Astrocyte of the hippocampus (primary cell): Measurements from ENCODE around the gene KIF23.
A peak's percentile ranks its signal among the peaks of the same experiment; 100 is the strongest.

Source experiments
- DNase-seq: peaks from one replicate; pipeline ENCODE4 v3.0.0; 2011; ENCODE audit warnings: low read depth, low spot score

The KIF23 gene

GRCh38 chr15:69490356-69491037, 76.3 kb downstream of the KIF23 start:
- DNase-seq = no peak

- DNase-seq = peak; percentile 74
Measured at GRCh38 chr15:69491038-69491505, 76.9 kb downstream of the KIF23 start.

- no peak for DNase-seq
Measured at GRCh38 chr15:69493406-69493805, 79.3 kb downstream of the KIF23 start.

GRCh38 chr15:69496001-69496400, 81.9 kb downstream of the KIF23 start:
- no peak for DNase-seq

- no peak for DNase-seq
Measured at GRCh38 chr15:69497076-69497475, 82.9 kb downstream of the KIF23 start.

GRCh38 chr15:69497667-69498066, 83.5 kb downstream of the KIF23 start:
- DNase-seq = no peak
